Endodermal cell (in vitro differentiated cells): Measurements from ENCODE around the gene IFNAR2. TPM values are rescaled to one million over a fixed set of nuclear protein-coding genes. Genes with fewer than 3 reads are reported as not detected.

ENCODE experiments used
- DNase-seq: peaks from one replicate; pipeline ENCODE4 v3.0.0-alpha.2; 2017
- H3K27ac ChIP-seq: 2 replicates; pipeline ENCODE4 v1.5.1; 2013; ENCODE audit warnings: mild to moderate bottlenecking, low read depth, low read length, moderate library complexity
- H3K27me3 ChIP-seq: 2 replicates; pipeline ENCODE4 v1.6.1; 2013; ENCODE audit warnings: mild to moderate bottlenecking, low read length, moderate library complexity; ENCODE audit not compliant: insufficient read depth, control insufficient read depth, poor library complexity, severe bottlenecking
- H3K36me3 ChIP-seq: 2 replicates; pipeline ENCODE4 v1.7.0; 2013; ENCODE audit warnings: mild to moderate bottlenecking, low read length, moderate library complexity; ENCODE audit not compliant: control insufficient read depth, insufficient read depth
- H3K4me1 ChIP-seq: one replicate; pipeline ENCODE4 v1.7.0; 2013; ENCODE audit warnings: low read length; ENCODE audit not compliant: control insufficient read depth, insufficient read depth
- H3K4me3 ChIP-seq: 2 replicates; pipeline ENCODE4 v1.5.1; 2013; ENCODE audit warnings: mild to moderate bottlenecking, low read length, moderate library complexity
- H3K9ac ChIP-seq: 2 replicates; pipeline ENCODE4 v1.6.1; 2013; ENCODE audit warnings: mild to moderate bottlenecking, low read length, moderate library complexity; ENCODE audit not compliant: poor library complexity, severe bottlenecking; ENCODE audit errors: extremely low read depth
- H3K9me3 ChIP-seq: 2 replicates; pipeline ENCODE4 v1.6.1; 2013; ENCODE audit warnings: mild to moderate bottlenecking, low read length, moderate library complexity; ENCODE audit not compliant: control insufficient read depth
- H3K27ac Mint-ChIP-seq: 2 replicates; pipeline ENCODE4 v1.8.0; 2020; ENCODE audit warnings: mixed read lengths
- H3K27me3 Mint-ChIP-seq: 2 replicates; pipeline ENCODE4 v1.8.0; 2021; ENCODE audit warnings: mild to moderate bottlenecking, mixed read lengths; ENCODE audit not compliant: insufficient read depth
- H3K36me3 Mint-ChIP-seq: 2 replicates; pipeline ENCODE4 v1.8.0; 2020; ENCODE audit warnings: low read depth, mixed read lengths
- H3K4me1 Mint-ChIP-seq: 2 replicates; pipeline ENCODE4 v1.8.0; 2020; ENCODE audit warnings: mixed read lengths
- H3K4me3 Mint-ChIP-seq: 2 replicates; pipeline ENCODE4 v1.8.0; 2020; ENCODE audit warnings: mild to moderate bottlenecking, moderate library complexity, mixed read lengths
- H3K9me3 Mint-ChIP-seq: 2 replicates; pipeline ENCODE4 v1.8.0; 2020; ENCODE audit warnings: mild to moderate bottlenecking, mixed read lengths
- CTCF ChIP-seq: fragments of 200-600 bp; sonication (generic); conservative IDR thresholded peaks from 2 replicates; pipeline ENCODE4 v1.5.0; 2021; ENCODE audit warnings: antibody characterized with exemption, mild to moderate bottlenecking
- WGBS, 2 experiments: methylation state at CpG; one replicate each; pipeline versions ENCODE4 v1.1.5 to v1.1.7; 2013; ENCODE audit warnings: missing lambda C conversion rate in 2 of 2, mixed read lengths in 1 of 2; ENCODE audit not compliant: insufficient coverage in 1 of 2, insufficient read length in 1 of 2; 5-methylcytosine and 5-hydroxymethylcytosine counted together
- total RNA-seq, 2 donors: library from RNA; stranded (reverse); fragmentation: NEBNext Ultra II Directional in 1 of 2; extraction: Animal tissue kit (Norgen Biotek cat#: 25700) in 1 of 2; gene quantifications; 2 replicates in 1 of 2; 3 replicates in 1 of 2; pipeline ENCODE4 v1.2.1, GENCODE V29; 2021

The IFNAR2 gene
- total RNA-seq, 2 donors from 2014 or later = 14.1 to 27.7 TPM

- no peak for TF ChIP-seq CTCF
- no peak overlapping the region for H3K9ac ChIP-seq
Observed at GRCh38 chr21:33207449-33208149, 22.1 kb upstream of the IFNAR2 start.

GRCh38 chr21:33208534-33208933 lies 21.2 kb upstream of the IFNAR2 start:
- Histone ChIP-seq H3K4me3 (no peak overlapping the region), H3K27ac (no peak overlapping the region), H3K9me3 (peaks cover 7% of the 10 kb centered on the region), H3K9ac (no peak overlapping the region), H3K27me3 (no peaks in the 10 kb centered on the region), H3K36me3 (no peaks in the 10 kb centered on the region), H3K4me1 (no peaks in the 10 kb centered on the region)
- Mint-ChIP-seq H3K4me1 (peaks cover 6% of the 10 kb centered on the region), H3K36me3 (peaks cover 2% of the 10 kb centered on the region), H3K27me3 (peaks cover under 1% of the 10 kb centered on the region), H3K27ac (no peak overlapping the region), H3K9me3 (peaks cover 13% of the 10 kb centered on the region), H3K4me3 (no peak overlapping the region)
- no peak for TF ChIP-seq CTCF
- no peak for DNase-seq
- 17 to 47% methylated on average over 1 of the region's 1 CpG for WGBS, 2 experiments

More at GRCh38 chr21:33207449-33208149, 22.1 kb upstream of the IFNAR2 start:
- Mint-ChIP-seq H3K27ac (no peak overlapping the region), H3K36me3 (peaks cover 2% of the 10 kb centered on the region), H3K27me3 (no peaks in the 10 kb centered on the region), H3K9me3 (peaks cover 13% of the 10 kb centered on the region), H3K4me3 (no peak overlapping the region), H3K4me1 (peaks cover 6% of the 10 kb centered on the region)
- Histone ChIP-seq H3K27me3 (no peaks in the 10 kb centered on the region), H3K4me1 (no peaks in the 10 kb centered on the region), H3K9me3 (peaks cover 7% of the 10 kb centered on the region), H3K27ac (no peak overlapping the region), H3K36me3 (no peaks in the 10 kb centered on the region), H3K4me3 (no peak overlapping the region)
- 63 to 65% methylated on average over 2 to 3 of the region's 4 CpGs for WGBS, 2 experiments
- DNase-seq = no peak

- H3K36me3 Mint-ChIP-seq = peaks cover 2% of the 10 kb centered on the region
- DNase-seq = no peak
- no peak overlapping the region for H3K4me3 Mint-ChIP-seq
- Histone ChIP-seq H3K27me3 (no peaks in the 10 kb centered on the region), H3K36me3 (no peaks in the 10 kb centered on the region), H3K9ac (no peak overlapping the region), H3K27ac (no peak overlapping the region), H3K9me3 (peaks cover 7% of the 10 kb centered on the region), H3K4me3 (no peak overlapping the region), H3K4me1 (no peaks in the 10 kb centered on the region)
- 87 to 92% methylated on average over 4 to 7 of the region's 7 CpGs for WGBS, 2 experiments
- peaks cover 2% of the 10 kb centered on the region for H3K27me3 Mint-ChIP-seq
- H3K9me3 Mint-ChIP-seq = peaks cover 13% of the 10 kb centered on the region
- no peak overlapping the region for H3K27ac Mint-ChIP-seq
- no peak for TF ChIP-seq CTCF
- H3K4me1 Mint-ChIP-seq = peaks cover 9% of the 10 kb centered on the region
Observed at GRCh38 chr21:33211305-33211704, 18.4 kb upstream of the IFNAR2 start.
